ENCODE data around the gene DKK3.

DKK3 gene

GRCh38 chr11:11966354-11966741, 42.1 kb downstream of the DKK3 start:
- no peak for DNase-seq

- no peak for DNase-seq
Observed at GRCh38 chr11:11965656-11966353, 42.6 kb downstream of the DKK3 start.

- DNase-seq: no peak
Observed at GRCh38 chr11:11965192-11965591, 43.2 kb downstream of the DKK3 start.

- DNase-seq: no peak
Observed at GRCh38 chr11:11964774-11965150, 43.7 kb downstream of the DKK3 start.

GRCh38 chr11:11963842-11964773, 44.3 kb downstream of the DKK3 start:
- DNase-seq: no peak

GRCh38 chr11:11963067-11963466, 45.4 kb downstream of the DKK3 start:
- DNase-seq: no peak

GRCh38 chr11:11961399-11962028, 46.9 kb downstream of the DKK3 start:
- DNase-seq: no peak

GRCh38 chr11:11960687-11961086, 47.7 kb downstream of the DKK3 start:
- no peak for DNase-seq

GRCh38 chr11:11959601-11960000, 48.8 kb downstream of the DKK3 start:
- DNase-seq: no peak

GRCh38 chr11:11958403-11959231, 49.8 kb downstream of the DKK3 start:
- DNase-seq: no peak

GRCh38 chr11:11956006-11956405, 52.4 kb downstream of the DKK3 start:
- no peak for DNase-seq

- no peak for DNase-seq
Observed at GRCh38 chr11:11952036-11952435, 56.4 kb downstream of the DKK3 start.

GRCh38 chr11:11949482-11949881, 58.9 kb downstream of the DKK3 start:
- no peak for DNase-seq

GRCh38 chr11:11948242-11948947, 60.0 kb downstream of the DKK3 start:
- no peak for DNase-seq

GRCh38 chr11:11947825-11948224, 60.6 kb downstream of the DKK3 start:
- no peak for DNase-seq

- DNase-seq: no peak
Observed at GRCh38 chr11:11946878-11947277, 61.5 kb downstream of the DKK3 start.

GRCh38 chr11:11946180-11946579, 62.2 kb downstream of the DKK3 start:
- DNase-seq: no peak

- DNase-seq: no peak
Observed at GRCh38 chr11:11944444-11944843, 64.0 kb downstream of the DKK3 start.

GRCh38 chr11:11942668-11943067, 65.8 kb downstream of the DKK3 start:
- DNase-seq: no peak

- DNase-seq: no peak
Observed at GRCh38 chr11:11940551-11940950, 67.9 kb downstream of the DKK3 start.

- no peak for DNase-seq
Observed at GRCh38 chr11:11937957-11938356, 70.5 kb downstream of the DKK3 start.

- no peak for DNase-seq
Observed at GRCh38 chr11:11937433-11937832, 71.0 kb downstream of the DKK3 start.
